ENCODE measurements around the gene SEMA6B. TPM values are rescaled to one million over a fixed set of nuclear protein-coding genes. Genes with fewer than 3 reads are reported as not detected.
A peak's percentile ranks its signal among the peaks of the same experiment; 100 is the strongest.

SEMA6B gene
- total RNA-seq, 1 donor, result under 0.01 TPM

DNA sequence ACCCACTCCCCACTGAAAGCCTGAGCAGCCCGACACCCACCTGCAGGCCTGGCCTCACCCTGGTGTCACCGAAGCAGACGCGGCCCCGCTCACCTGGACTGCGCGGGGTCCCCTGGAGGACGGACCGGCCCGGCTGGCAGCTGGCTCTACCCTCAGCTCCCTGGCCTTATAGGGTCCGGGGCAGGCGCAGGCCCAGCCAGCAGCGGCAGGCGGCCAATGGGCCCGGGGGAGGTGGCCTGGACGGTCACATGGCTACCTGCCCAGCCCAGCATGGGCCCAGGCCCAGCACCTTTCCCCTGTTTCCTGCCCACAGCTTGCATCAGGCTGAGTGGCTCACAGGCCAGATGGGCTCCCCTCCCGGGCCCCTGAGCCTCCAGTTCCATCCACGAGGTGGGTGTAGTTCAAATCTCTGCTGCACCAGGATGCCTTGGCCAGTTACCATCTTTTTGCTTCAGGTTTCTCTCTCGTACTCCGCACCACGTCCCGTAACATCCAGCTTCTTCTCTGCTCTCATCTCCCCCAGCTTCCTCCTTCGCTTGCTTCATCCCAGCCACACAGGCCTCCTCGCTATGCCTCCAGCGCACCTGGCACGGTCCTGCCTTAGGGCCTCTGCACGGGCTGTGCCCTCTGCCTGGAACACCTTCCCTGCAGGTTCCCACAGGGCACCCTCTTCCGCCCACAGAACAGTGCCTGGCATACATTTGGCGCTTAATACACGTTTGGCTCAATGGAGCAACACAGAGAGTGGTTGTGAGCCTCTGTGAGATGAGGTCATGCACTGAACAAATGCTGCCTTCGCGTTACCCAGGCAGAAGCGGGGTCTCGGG is 40.9 kb downstream of the SEMA6B start, which contains the start of gene PLIN4:
Gene PLIN4, minus strand, starts transcription at position 142 of the 827 bp plus-strand sequence. CDS start 214 bp downstream, outside the sequence.
- DNase-seq (ENCODE audit: low read depth), result peak; percentile 28
- TF ChIP-seq, protein P1, sequence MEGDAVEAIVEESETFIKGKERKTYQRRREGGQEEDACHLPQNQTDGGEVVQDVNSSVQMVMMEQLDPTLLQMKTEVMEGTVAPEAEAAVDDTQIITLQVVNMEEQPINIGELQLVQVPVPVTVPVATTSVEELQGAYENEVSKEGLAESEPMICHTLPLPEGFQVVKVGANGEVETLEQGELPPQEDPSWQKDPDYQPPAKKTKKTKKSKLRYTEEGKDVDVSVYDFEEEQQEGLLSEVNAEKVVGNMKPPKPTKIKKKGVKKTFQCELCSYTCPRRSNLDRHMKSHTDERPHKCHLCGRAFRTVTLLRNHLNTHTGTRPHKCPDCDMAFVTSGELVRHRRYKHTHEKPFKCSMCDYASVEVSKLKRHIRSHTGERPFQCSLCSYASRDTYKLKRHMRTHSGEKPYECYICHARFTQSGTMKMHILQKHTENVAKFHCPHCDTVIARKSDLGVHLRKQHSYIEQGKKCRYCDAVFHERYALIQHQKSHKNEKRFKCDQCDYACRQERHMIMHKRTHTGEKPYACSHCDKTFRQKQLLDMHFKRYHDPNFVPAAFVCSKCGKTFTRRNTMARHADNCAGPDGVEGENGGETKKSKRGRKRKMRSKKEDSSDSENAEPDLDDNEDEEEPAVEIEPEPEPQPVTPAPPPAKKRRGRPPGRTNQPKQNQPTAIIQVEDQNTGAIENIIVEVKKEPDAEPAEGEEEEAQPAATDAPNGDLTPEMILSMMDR (IDR thresholded peaks at IDR 0.05; ENCODE audit: insufficient read depth, low read depth, low read length), result no peak
- H3K4me3 ChIP-seq (ENCODE audit: low read depth, low read length), result no peak within 1 kb of the TSS

DNA sequence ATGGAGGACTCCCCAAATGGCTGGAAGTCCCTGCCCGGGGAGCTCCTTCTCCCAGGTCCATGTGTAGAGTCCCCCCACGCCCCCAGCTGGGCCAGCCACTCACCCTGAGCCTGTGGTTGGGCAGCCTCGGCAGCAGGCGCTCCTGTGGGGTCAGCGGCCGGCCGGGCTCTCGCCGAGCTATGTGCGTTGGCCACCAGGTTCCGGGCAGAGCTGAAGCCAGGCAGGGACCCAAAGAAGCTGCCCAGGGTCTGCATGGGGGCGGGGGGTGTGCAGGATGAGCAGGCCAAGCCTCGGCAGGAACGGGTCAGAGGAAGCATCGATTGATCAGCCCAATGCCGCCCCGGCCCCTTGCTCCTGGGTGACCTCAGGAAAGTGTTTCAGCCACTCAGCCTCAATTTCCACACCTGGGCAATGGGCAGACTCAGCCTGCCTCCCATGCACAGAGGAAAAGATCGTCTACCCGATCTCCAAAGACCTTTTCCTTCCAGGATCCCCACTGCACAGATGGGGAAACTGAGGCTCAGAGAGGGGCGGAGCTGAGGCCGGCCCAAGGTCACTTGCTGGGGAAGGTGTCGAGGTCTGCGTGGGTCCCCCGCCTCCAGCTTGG is 41.9 kb downstream of the SEMA6B start:
- no peak overlapping the region for H3K4me3 ChIP-seq (ENCODE audit: low read depth, low read length)
- DNase-seq (ENCODE audit: low read depth), result no peak
- TF ChIP-seq, protein P1 (IDR thresholded peaks at IDR 0.05; ENCODE audit: insufficient read depth, low read depth, low read length), result no peak

DNA sequence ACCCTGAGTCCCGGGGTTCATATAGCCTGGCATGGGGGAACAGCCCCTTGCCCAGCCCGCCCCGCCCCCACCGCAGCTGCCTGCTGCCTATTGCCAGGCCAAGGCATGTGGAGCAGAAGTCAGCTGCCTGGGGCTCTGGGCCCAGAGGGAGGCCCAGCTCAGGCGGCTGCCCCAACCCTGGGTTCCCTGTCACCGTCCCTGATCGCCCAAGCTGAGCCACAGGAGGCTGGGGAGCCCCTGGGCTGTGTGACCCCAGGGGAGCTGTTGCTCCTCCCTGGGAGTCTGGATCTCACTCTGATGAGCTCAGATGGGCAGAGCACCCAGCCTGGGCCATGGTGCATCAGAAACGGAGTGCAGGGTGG is 42.6 kb downstream of the SEMA6B start:
- TF ChIP-seq, protein P1 (IDR thresholded peaks at IDR 0.05; ENCODE audit: insufficient read depth, low read depth, low read length), result no peak
- no peak for DNase-seq (ENCODE audit: low read depth)

DNA sequence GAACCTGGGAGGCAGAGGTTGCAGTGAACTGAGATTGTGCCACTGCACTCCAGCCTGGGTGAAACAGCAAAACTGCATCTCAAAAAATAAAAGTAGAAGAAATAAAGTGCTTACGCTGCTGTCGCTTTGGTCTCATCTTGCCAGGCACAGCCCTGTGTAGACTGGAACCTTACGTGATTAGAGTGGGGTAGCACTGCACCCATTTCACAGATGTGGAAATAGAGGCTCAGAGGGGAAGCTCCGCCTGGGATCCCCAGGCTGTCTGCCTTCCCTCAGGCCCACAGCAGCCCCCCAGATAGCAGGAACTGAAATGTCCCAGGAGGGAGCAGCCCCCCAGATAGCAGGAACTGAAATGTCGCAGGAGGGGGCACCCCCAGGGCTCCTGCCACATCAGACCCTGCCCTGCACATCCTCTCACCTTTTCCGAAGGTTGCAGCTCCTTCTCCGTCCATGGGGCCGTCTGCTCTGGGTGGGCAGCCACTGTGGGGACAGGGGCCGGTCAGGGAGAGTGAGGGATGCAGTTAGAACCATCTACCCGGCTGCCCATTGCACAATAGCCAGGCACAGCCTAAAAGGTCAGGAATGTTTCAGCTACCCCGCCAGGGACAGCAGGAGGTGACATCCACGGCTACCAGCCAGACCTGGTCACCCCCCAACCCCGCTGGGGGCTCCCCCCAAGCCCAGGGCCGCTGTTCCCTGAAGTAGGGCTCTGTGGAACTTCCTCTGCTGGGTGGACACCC is 43.1 kb downstream of the SEMA6B start:
- DNase-seq (ENCODE audit: low read depth), result no peak
- TF ChIP-seq, protein P1 (IDR thresholded peaks at IDR 0.05; ENCODE audit: insufficient read depth, low read depth, low read length), result no peak
- H3K4me3 ChIP-seq (ENCODE audit: low read depth, low read length), result no peak overlapping the region

More for the DNA sequence above, 42.6 kb downstream of the SEMA6B start:
- no peak overlapping the region for H3K4me3 ChIP-seq (ENCODE audit: low read depth, low read length)

DNA sequence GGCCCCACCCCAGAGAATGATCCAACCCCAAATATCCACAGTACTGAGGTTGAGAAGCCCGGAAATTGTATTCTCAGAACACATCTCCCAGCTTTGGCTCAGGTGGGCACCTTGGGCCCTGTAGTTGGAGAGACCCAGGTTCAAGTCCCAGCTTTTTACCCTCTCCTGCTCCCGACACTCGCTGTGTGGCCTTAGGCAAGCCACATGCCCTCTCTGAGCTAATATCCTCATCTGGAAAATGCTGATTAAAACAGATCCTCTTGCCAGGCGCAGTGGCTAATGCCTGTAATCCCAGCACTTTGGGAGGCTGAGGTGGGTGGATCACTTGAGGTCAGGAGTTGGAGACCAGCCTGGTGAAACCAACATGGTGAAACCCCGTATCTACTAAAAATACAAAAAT is 43.8 kb downstream of the SEMA6B start:
- no peak for DNase-seq (ENCODE audit: low read depth)
- no peak overlapping the region for H3K4me3 ChIP-seq (ENCODE audit: low read depth, low read length)
- TF ChIP-seq, protein P1 (IDR thresholded peaks at IDR 0.05; ENCODE audit: insufficient read depth, low read depth, low read length), result no peak

DNA sequence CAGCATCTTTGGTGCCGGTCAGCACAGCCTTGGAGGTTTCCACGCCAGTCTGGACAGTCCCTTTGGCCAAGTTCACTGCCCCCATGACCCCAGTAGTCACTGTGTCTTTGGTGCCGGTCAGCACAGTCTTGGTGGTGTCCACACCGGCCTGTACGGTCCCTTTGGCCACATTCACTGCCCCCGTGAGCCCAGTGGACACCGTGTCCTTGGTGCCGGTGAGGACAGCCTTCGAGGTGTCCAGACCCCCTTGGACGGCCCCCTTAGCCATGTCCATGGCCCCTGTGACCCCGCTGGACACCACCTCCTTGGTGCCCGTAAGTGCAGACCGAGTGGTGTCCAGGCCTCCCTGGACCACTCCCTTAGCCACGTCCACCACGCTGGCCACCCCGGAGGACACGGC is 46.2 kb downstream of the SEMA6B start:
- no peak for DNase-seq (ENCODE audit: low read depth)
- TF ChIP-seq, protein P1 (IDR thresholded peaks at IDR 0.05; ENCODE audit: insufficient read depth, low read depth, low read length), result no peak
- H3K4me3 ChIP-seq (ENCODE audit: low read depth, low read length), result no peak overlapping the region

All from fibroblast of villous mesenchyme (primary cell).